Duodenal mucosa (tissue), 2 donors: ENCODE data around the gene ABHD15.

ENCODE experiments used
- H3K27ac ChIP-seq: one replicate; pipeline ENCODE4 v1.7.0; 2013; ENCODE audit warnings: low read depth, low read length
- H3K27me3 ChIP-seq, 2 donors: one replicate each; pipeline ENCODE4 v1.7.0; 2013; ENCODE audit warnings: low read length in 2 of 2, control low read depth in 1 of 2; ENCODE audit not compliant: insufficient read depth in 2 of 2, control insufficient read depth in 1 of 2
- H3K36me3 ChIP-seq, 2 donors: one replicate each; pipeline ENCODE4 v1.7.0; 2013; ENCODE audit warnings: low read length in 2 of 2, control low read depth in 1 of 2; ENCODE audit not compliant: insufficient read depth in 2 of 2, control insufficient read depth in 1 of 2
- H3K4me1 ChIP-seq, 2 donors: one replicate each; pipeline ENCODE4 v1.7.0; 2013; ENCODE audit warnings: low read length in 2 of 2, control low read depth in 1 of 2; ENCODE audit not compliant: insufficient read depth in 2 of 2, control insufficient read depth in 1 of 2
- H3K4me3 ChIP-seq, 2 donors: one replicate each; pipeline ENCODE4 v1.7.0; 2013; ENCODE audit warnings: low read length in 2 of 2, low read depth in 1 of 2
- H3K9ac ChIP-seq, 2 donors: one replicate each; pipeline ENCODE4 v1.7.0; 2013; ENCODE audit warnings: low read length in 2 of 2, low read depth in 1 of 2
- H3K9me3 ChIP-seq, 2 donors: one replicate each; pipeline ENCODE4 v1.7.0; 2013; ENCODE audit warnings: low read length in 2 of 2, control low read depth in 1 of 2; ENCODE audit not compliant: control insufficient read depth in 1 of 2

Gene ABHD15

GRCh38 chr17:29510953-29511352, 55.9 kb downstream of the ABHD15 start:
- H3K36me3 ChIP-seq: peaks cover 0 to 40% of the 10 kb centered on the region in 2 donors
- no peak overlapping the region for H3K4me3 ChIP-seq
- no peaks in the 10 kb centered on the region for H3K9me3 ChIP-seq
- no peak overlapping the region for H3K27ac ChIP-seq
- no peaks in the 10 kb centered on the region for H3K4me1 ChIP-seq
- H3K9ac ChIP-seq: no peak overlapping the region
- H3K27me3 ChIP-seq: no peaks in the 10 kb centered on the region
